OCI-LY3 (cell line): ENCODE measurements around the gene MMP20.

Source experiments
- EZH2phosphoT487 ChIP-seq: fragments of 200-600 bp; shearing (Covaris generic); IDR thresholded peaks from 2 replicates; pipeline ENCODE4 v1.6.1; 2018; ENCODE audit warnings: antibody characterized with exemption, mixed run types, low read depth
- TF ChIP-seq, protein P1 (sequence below): fragments of 200-600, 300-600 bp; sonication (generic); IDR thresholded peaks from 2 replicates; pipeline ENCODE4 v1.5.1; 2014; ENCODE audit warnings: antibody characterized with exemption, low read length, low read depth

DNA sequence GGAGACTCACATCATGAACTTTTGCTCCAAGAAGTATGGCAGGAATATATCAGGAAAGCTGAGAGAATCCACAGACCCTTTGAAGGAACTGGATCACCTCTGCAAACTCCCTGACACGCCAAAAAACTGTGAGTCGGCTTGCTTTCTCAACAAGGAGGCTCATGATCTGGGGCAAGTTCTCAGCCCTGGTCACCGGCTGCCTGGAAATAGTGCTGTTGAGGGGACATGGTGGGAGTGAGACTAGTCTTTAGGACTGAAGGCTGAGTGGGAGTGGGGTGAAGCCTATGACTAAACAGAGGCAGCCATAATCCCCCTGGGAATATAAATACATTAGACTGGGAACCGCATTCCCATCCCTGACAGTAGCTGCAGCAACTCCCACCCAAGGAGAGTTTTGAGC, 86.2 kb downstream of the MMP20 start:
- TF ChIP-seq, protein P1, sequence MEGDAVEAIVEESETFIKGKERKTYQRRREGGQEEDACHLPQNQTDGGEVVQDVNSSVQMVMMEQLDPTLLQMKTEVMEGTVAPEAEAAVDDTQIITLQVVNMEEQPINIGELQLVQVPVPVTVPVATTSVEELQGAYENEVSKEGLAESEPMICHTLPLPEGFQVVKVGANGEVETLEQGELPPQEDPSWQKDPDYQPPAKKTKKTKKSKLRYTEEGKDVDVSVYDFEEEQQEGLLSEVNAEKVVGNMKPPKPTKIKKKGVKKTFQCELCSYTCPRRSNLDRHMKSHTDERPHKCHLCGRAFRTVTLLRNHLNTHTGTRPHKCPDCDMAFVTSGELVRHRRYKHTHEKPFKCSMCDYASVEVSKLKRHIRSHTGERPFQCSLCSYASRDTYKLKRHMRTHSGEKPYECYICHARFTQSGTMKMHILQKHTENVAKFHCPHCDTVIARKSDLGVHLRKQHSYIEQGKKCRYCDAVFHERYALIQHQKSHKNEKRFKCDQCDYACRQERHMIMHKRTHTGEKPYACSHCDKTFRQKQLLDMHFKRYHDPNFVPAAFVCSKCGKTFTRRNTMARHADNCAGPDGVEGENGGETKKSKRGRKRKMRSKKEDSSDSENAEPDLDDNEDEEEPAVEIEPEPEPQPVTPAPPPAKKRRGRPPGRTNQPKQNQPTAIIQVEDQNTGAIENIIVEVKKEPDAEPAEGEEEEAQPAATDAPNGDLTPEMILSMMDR, result no peak
- no peak for TF ChIP-seq EZH2phosphoT487
